ENCODE measurements around the gene CELA2A. TPM values are rescaled to one million over a fixed set of nuclear protein-coding genes. Genes with fewer than 3 reads are reported as not detected.
"Not testable (repeated sequence)": the region's sequence is repeated elsewhere in the genome, so short reads cannot be mapped to it uniquely, and the experiment has no call there.

Gene CELA2A
- total and polyA plus RNA-seq, 8 donors = 0.34 to 0.53 (median 0.49) TPM; not detected in 5

GRCh38 chr1:15519625-15520024, 63.1 kb downstream of the CELA2A start:
- TF ChIP-seq CTCF (IDR thresholded peaks at IDR 0.05) = no peak
- peaks cover 0 to 13% of the 10 kb centered on the region in 2 donors for H3K36me3 ChIP-seq
- ATAC-seq (no peak), DNase-seq (no peak)
- intact Hi-C loops (cut with DNase I) = no loop called here
- H3K9me3 ChIP-seq = no peaks in the 10 kb centered on the region
- peaks cover 6 to 27% of the 10 kb centered on the region in 2 donors for H3K4me1 ChIP-seq
- no peak overlapping the region for H3K27ac ChIP-seq
- H3K27me3 ChIP-seq = no peaks in the 10 kb centered on the region
- no peak overlapping the region for H3K4me3 ChIP-seq

GRCh38 chr1:15521206-15521906, 64.8 kb downstream of the CELA2A start:
- Histone ChIP-seq H3K36me3 (peaks cover 0 to 11% of the 10 kb centered on the region in 2 donors), H3K4me1 (peaks cover 6 to 24% of the 10 kb centered on the region in 2 donors)
- H3K27ac ChIP-seq; H3K4me3 ChIP-seq; H3K9me3 ChIP-seq; ATAC-seq; DNase-seq; H3K27me3 ChIP-seq; intact Hi-C loops (cut with DNase I): not testable (repeated sequence)

Other genes starting within 250 kb of the CELA2A start
- 1 to 10 TPM; 1.4 to 8.5 TPM for gene FHAD1, start 209.5 kb upstream of the CELA2A start, total RNA-seq
- gene FHAD1, start 209.5 kb upstream of the CELA2A start, polyA plus RNA-seq (ENCODE audit: insufficient read length in 6 of 6) = 1 to 10 TPM; 1.1 to 5.2 (median 3.9) TPM
- gene EFHD2, start 46.8 kb upstream of the CELA2A start, total RNA-seq = 100 to 1,000 TPM in 1 of 2 donors, 10 to 100 TPM in 1; 44.6 to 107 TPM
- 10 to 100 TPM; 11.9 to 23.3 (median 16.3) TPM for gene EFHD2, start 46.8 kb upstream of the CELA2A start, polyA plus RNA-seq (ENCODE audit: insufficient read length in 6 of 6)
- gene CTRC, start 18.3 kb upstream of the CELA2A start, total RNA-seq = under 1 TPM in 1 of 2 donors, not detected in 1; 0.81 TPM
- gene CTRC, start 18.3 kb upstream of the CELA2A start, polyA plus RNA-seq (ENCODE audit: insufficient read length in 6 of 6) = under 1 TPM in 5 of 6 donors, not detected in 1; 0.07 to 0.33 (median 0.10) TPM
- under 1 TPM in 1 of 2 donors, not detected in 1; 0.63 TPM for gene CELA2B, start 19.4 kb downstream of the CELA2A start, total RNA-seq
- gene CELA2B, start 19.4 kb downstream of the CELA2A start, polyA plus RNA-seq (ENCODE audit: insufficient read length in 6 of 6) = 1 to 10 TPM in 3 of 6 donors, under 1 TPM in 3; 0.66 to 1.7 (median 1.1) TPM
- gene CASP9, start 67.5 kb downstream of the CELA2A start, total RNA-seq = 10 to 100 TPM in 1 of 2 donors, 1 to 10 TPM in 1; 9.8 to 12.0 TPM
- 10 to 100 TPM; 15.3 to 22.5 (median 19.6) TPM for gene CASP9, start 67.5 kb downstream of the CELA2A start, polyA plus RNA-seq (ENCODE audit: insufficient read length in 6 of 6)
- 10 to 100 TPM; 24.3 to 26.3 TPM for gene DNAJC16, start 70.1 kb downstream of the CELA2A start, total RNA-seq
- gene DNAJC16, start 70.1 kb downstream of the CELA2A start, polyA plus RNA-seq (ENCODE audit: insufficient read length in 6 of 6) = 10 to 100 TPM; 15.9 to 21.3 (median 18.7) TPM
- gene AGMAT, start 128.3 kb downstream of the CELA2A start, total RNA-seq = 1 to 10 TPM in 1 of 2 donors, under 1 TPM in 1; 0.35 to 1.1 TPM
- gene AGMAT, start 128.3 kb downstream of the CELA2A start, polyA plus RNA-seq (ENCODE audit: insufficient read length in 6 of 6) = 1 to 10 TPM in 1 of 6 donors, under 1 TPM in 5; 0.43 to 1.1 (median 0.72) TPM
- 10 to 100 TPM; 24.3 to 37.7 TPM for gene DDI2, start 160.7 kb downstream of the CELA2A start, total RNA-seq
- gene DDI2, start 160.7 kb downstream of the CELA2A start, polyA plus RNA-seq (ENCODE audit: insufficient read length in 6 of 6) = 10 to 100 TPM; 20.4 to 26.1 (median 22.4) TPM
- 10 to 100 TPM; 72.9 to 86.8 TPM for gene PLEKHM2, start 227.6 kb downstream of the CELA2A start, total RNA-seq
- gene PLEKHM2, start 227.6 kb downstream of the CELA2A start, polyA plus RNA-seq (ENCODE audit: insufficient read length in 6 of 6) = 10 to 100 TPM; 51.5 to 64.3 (median 57.3) TPM

Measured in left lung (tissue), 10 donors.